COLO829 (cell line): Measurements from ENCODE around the gene C16orf89.
A peak's percentile ranks its signal among the peaks of the same experiment; 100 is the strongest.

Experiments
- DNase-seq: peaks from one replicate; pipeline ENCODE4 v3.0.0; 2012; ENCODE audit warnings: low spot score

Gene C16orf89

GRCh38 chr16:5028950-5029475, 36.7 kb downstream of the C16orf89 start:
- no peak for DNase-seq

GRCh38 chr16:5027575-5028235, 38.1 kb downstream of the C16orf89 start:
- DNase-seq: no peak

DNA sequence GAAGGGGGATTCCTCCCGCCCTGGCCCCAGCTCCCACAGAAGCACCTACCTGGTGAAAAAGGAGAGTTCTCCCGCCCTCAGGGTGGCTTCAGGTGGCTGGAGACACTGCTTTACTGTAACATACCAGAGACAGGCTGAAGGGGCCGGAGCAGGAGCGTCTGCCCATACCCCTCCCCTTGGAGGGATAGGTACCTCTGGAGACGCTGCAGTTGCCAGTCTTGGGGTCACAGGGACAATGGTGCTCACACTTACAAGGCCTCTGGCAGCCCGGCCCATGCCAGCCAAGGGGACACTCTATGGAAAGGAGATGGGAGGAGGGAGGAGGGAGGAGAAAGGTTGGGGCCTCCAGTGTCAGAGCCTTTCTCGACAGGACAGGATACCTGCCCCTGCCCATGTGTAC, 38.7 kb downstream of the C16orf89 start:
- DNase-seq: no peak

DNA sequence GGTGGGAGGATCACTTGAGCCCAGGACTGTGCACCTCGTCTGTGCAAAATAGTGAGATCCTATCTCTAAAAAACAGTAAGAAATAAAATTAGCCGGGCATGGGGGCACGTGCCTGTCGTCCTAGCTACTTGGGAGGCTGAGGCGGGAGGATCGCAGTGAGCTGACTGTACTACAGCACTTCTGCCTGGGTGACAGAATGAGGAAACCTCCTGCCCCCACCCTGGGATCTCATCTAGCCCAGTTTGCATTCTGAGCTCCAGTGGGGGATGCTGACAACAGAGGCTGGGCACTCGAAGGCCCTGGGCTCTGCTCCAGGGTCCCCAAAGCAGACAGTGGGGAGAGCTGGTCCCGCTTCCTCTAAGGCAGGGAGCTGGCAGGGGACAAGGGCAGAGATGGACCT, 39.1 kb downstream of the C16orf89 start:
- DNase-seq: no peak

GRCh38 chr16:5025171-5025632, 40.6 kb downstream of the C16orf89 start:
- DNase-seq: no peak

DNA sequence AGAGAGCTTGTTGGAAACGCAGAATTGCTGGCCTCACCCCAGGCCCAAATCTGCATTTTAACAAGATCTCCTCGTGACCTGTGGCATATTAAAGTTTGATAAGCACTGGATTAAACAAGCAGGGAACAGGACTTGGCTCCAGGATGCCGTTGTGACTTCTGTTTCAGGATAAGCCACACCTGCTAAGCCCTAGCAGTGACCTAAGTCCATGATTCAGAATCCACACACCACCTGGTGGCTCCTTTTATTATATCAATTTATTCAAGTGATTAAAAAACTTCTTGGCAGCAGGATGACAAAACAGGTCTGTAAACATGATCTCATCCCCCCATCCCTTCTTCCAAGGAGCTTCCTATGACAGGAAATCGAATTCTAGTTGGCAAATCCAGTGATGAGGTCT, 41.1 kb downstream of the C16orf89 start:
- no peak for DNase-seq

DNA sequence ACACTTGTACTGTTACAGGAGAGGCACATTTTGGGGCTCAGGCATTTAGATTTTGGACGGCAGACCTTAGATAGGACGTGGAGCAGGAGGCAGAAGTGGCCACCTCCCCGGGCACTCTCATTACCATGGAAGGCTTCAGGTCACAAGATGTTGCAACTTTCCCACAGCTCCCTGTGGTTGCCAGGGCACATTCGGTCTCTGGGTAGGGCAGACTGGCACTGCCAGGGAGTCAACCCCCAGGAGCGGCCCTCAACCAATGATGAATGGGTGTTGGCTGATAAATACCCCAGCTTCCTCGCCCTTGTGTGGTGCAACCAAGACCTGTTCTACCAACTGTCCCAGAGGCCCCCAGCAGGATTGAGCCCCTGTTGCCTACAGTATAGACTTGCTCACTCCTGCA, 43.2 kb downstream of the C16orf89 start:
- no peak for DNase-seq

GRCh38 chr16:5020551-5020950, 45.2 kb downstream of the C16orf89 start:
- DNase-seq: no peak

DNA sequence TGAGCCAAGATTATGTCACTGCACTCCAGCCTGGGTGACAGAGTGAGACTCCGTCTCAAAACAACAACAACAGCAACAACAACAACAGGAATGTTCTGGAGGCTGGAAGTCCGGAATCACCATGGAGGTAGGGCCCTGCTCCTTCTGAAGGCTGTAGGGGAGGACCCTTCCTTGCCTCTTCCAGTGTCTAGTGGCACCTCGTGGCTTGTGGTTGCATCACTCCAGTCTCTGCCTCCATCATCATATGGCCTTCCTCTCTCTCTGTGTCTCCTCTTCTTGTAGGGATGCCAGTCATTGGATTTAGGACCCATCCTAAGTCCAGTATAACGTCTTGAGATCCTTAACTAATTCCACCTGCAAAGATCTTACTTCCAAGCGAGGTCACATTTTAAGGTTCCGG, 46.0 kb downstream of the C16orf89 start:
- DNase-seq: no peak

DNA sequence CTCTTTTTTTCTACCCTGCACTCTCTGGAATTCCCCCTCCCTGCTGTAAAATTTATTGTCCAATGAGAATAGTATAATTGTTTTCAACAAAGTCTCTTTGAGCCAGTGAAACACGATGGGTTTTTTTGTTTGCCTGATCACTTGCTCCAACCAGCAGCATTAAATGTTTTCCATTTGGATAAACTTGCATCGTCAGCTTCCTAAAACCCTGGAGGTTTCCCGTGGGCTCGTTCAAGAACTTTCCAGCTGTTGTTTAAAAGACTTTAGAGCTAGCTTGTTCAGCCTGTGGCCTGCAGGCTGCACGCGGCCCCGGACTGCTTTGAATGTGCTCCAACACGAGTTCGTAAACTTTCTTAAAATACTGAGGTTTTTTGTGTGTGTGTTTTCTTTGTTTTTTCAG, 47.0 kb downstream of the C16orf89 start:
- DNase-seq: peak; percentile 35

DNA sequence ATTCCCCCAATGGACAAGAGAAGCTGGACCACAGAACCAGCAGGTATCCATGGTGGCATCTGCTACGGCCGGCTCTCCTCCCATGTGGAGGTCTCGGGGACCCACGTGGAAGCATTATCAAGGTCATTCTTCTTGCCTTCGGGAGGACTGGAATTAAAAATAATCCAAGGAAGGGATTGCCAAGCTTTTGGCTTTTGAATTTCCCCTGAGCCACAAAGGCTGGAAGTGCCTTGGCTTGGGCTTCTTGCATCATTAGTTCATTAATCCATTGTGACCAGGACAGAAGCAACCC, 48.1 kb downstream of the C16orf89 start:
- no peak for DNase-seq

- no peak for DNase-seq
Measured at GRCh38 chr16:5016967-5017677, 48.6 kb downstream of the C16orf89 start.

DNA sequence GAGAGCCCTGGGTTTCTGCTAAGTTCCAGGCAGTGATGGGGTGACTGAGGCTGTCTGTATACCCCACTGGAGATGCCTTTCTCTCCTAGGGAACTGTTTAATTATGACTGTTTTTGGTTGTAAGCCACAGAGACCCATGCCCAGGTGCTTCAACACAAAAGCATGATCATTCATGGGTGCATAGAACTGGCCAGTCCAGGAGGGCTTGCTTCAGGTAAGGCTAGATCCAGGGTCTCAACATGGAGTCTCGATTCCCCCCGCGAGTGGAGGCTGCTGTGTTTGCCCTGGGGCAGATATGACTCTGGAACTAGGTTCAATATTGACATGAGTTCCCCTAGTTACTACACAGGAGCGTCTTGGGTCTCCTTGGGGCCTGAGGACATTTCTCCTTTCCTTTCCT, 49.9 kb downstream of the C16orf89 start:
- DNase-seq: no peak

GRCh38 chr16:5015351-5015750, 50.4 kb downstream of the C16orf89 start:
- DNase-seq: no peak

- no peak for DNase-seq
Measured at GRCh38 chr16:5012887-5013286, 52.9 kb downstream of the C16orf89 start.

- DNase-seq: no peak
Measured at GRCh38 chr16:5011637-5012036, 54.1 kb downstream of the C16orf89 start.

DNA sequence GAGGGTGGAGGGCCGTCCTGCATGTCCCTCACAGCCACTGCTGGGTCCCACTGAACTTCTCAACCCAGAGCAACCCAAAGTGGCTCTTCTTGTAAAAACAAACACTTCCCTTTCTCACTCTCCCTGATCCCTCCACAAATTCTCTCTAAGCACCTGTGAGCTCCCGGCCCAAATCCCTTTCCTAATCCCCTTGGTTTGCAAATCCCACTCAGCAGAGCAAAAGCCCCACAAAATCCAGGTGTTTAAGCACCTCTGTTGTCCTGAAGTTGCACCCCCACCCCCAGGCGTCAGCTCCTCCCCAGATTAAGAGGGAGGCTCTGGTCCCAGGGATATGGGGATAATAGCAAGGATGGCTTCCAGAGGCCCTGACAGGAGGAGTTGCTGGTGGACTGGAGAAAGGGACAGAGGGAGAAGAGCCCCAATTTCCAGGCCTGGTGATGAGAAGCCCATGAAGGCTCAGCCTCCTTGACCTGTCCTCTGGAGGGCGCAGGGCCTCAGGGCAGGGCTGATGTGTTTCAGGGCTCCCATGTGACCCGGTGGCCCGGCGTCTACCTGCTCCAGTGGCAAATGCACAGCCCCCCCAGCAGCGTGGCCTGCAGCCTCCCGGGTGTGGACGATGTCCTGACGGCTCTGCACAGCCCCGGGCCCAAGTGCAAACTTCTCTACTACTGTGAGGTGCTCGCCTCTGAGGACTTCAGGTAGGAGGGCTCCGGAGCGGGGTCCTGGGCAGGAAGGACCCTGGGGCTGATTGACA, 55.0 kb downstream of the C16orf89 start:
- no peak for DNase-seq

DNA sequence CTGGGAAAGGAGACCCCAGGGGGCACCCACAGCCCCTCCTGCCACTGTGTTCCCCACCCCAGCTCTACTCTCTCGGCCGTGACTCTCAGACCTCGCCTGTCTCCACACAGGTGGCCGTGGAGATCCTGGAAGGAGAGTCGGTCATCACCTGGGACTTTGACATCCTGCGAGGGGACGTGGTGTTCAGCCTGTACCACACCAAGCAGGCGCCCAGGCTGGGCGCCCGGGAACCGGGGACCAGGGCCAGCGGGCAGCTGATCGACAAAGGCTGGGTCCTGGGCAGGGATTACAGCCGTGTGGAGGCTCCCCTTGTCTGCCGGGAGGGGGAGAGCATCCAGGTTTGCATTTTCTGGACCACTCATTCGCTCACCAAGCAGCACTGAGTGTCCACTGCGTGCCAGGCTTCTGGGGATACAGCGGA, 57.4 kb downstream of the C16orf89 start:
- DNase-seq: no peak

DNA sequence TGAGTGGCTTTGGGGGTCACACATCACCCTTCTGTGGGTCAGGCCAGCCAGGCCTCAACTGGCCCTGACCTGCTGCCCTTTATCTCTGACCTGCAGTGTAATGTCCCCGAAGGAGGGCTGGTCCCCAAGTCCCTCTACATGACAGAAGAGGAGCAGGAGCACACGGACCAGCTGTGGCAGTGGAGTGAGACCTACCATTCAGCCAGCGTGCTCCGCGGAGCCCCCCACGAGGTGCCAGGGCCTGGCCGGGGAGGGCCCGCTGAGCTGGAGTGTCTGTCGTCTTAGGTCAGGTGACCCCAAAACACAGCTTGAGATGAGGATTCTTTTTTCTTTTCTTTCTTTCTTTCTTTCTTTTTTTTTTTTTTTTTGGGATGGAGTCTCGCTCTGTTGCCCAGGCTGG, 58.5 kb downstream of the C16orf89 start:
- no peak for DNase-seq

- no peak for DNase-seq
Measured at GRCh38 chr16:5006348-5007193, 59.2 kb downstream of the C16orf89 start.

- no peak for DNase-seq
Measured at GRCh38 chr16:5005916-5006315, 59.8 kb downstream of the C16orf89 start.

DNA sequence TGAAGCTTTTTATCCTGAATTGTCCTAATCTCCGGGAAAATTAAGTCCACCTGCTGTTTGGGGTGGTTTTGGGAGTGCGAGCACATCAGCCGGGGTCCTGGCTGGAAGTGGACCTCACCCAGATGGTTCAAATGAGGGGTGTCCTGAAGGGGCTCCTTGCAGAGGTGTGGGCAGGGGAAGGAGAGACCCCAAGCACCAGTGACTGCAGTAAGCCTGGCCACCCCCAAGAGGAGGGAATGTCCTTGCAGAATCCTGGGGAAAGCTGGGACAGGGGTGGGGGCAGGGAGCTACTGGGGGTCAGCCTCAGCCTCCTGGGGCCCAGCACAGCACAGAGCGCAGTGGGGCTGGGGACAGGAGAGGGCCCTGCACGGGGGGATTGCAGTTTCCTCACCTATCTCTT, 61.4 kb downstream of the C16orf89 start:
- no peak for DNase-seq
